DND-41 (cell line): ENCODE data around the gene RPS6KB2.
A peak's percentile ranks its signal among the peaks of the same experiment; 100 is the strongest.

ENCODE experiments used
- ATAC-seq: fragments of 200-7000 bp; cut with Tn5 transposase; 3 replicates; pipeline ENCODE4 v1.9.1; 2021; ENCODE audit warnings: low read depth; ENCODE audit not compliant: insufficient read depth
- DNase-seq: peaks from one replicate; pipeline ENCODE4 v3.0.0-alpha.2; 2020
- H2AFZ ChIP-seq: 2 replicates; pipeline ENCODE4 v1.6.0; 2012; ENCODE audit warnings: low read depth, low read length
- H3K27ac ChIP-seq: 2 replicates; pipeline ENCODE4 v1.5.1; 2012; ENCODE audit warnings: low read length, inconsistent platforms
- H3K27me3 ChIP-seq: fragments of 200-600 bp; sonication (generic); 2 replicates; pipeline ENCODE4 v1.6.0; 2012; ENCODE audit warnings: low read length, mild to moderate bottlenecking, inconsistent platforms; ENCODE audit not compliant: insufficient read depth, poor library complexity
- H3K36me3 ChIP-seq: 2 replicates; pipeline ENCODE4 v1.5.1; 2012; ENCODE audit warnings: low read length, inconsistent platforms; ENCODE audit not compliant: insufficient read depth
- H3K4me1 ChIP-seq: 2 replicates; pipeline ENCODE4 v1.5.1; 2012; ENCODE audit warnings: mild to moderate bottlenecking, low read length; ENCODE audit not compliant: insufficient read depth
- H3K4me2 ChIP-seq: 2 replicates; pipeline ENCODE4 v1.6.0; 2012; ENCODE audit warnings: mild to moderate bottlenecking, moderate library complexity, low read length, inconsistent platforms; ENCODE audit not compliant: insufficient read depth
- H3K4me3 ChIP-seq, 2 experiments: fragments of 200-600 bp in 1 of 2; shearing (Covaris generic) in 1 of 2; 2 replicates each; pipeline ENCODE4 v1.5.1; 2012 to 2016; ENCODE audit warnings: inconsistent platforms in 2 of 2, low read length in 2 of 2, mild to moderate bottlenecking in 2 of 2, low read depth in 1 of 2, moderate library complexity in 1 of 2
- H3K79me2 ChIP-seq: 2 replicates; pipeline ENCODE4 v1.6.0; 2012; ENCODE audit warnings: low read length, inconsistent platforms; ENCODE audit not compliant: insufficient read depth
- H3K9ac ChIP-seq: 2 replicates; pipeline ENCODE4 v1.6.0; 2012; ENCODE audit warnings: low read depth, mild to moderate bottlenecking, inconsistent platforms, low read length, moderate library complexity
- H3K9me3 ChIP-seq: 2 replicates; pipeline ENCODE4 v1.5.1; 2012; ENCODE audit warnings: low read length, moderate library complexity, mild to moderate bottlenecking, inconsistent platforms; ENCODE audit not compliant: insufficient read depth, severe bottlenecking
- H4K20me1 ChIP-seq: 2 replicates; pipeline ENCODE4 v1.6.0; 2012; ENCODE audit warnings: low read length; ENCODE audit not compliant: insufficient read depth
- EZH2 ChIP-seq: IDR thresholded peaks from 3 replicates; pipeline ENCODE4 v1.6.1; 2012; ENCODE audit warnings: borderline replicate concordance, low read depth, mild to moderate bottlenecking, moderate library complexity, low read length, inconsistent platforms; ENCODE audit not compliant: severe bottlenecking
- TF ChIP-seq, protein P1 (sequence below): IDR thresholded peaks from 2 replicates; pipeline ENCODE4 v1.5.1; 2012; ENCODE audit warnings: borderline replicate concordance, low read length, moderate library complexity, mild to moderate bottlenecking; ENCODE audit not compliant: poor library complexity, severe bottlenecking; ENCODE audit errors: extremely low read depth

RPS6KB2 gene

DNA sequence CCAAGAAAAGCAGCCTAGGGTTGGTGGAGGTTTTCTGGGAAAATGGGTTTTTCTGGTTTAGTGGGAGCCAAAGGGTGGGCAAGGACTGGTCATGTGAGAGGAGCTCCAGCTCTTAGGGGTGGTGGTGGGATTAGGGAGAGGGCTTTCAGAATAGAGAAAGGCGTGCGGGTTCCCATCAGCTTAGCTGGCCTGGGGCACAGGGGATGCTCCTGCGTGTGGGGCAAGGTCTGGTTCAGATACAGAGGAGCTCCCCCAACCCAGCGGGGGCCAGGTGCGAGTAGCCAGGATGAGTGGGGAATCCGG is 40.1 kb downstream of the RPS6KB2 start:
- peak; percentile 10 for ATAC-seq
- H3K27ac ChIP-seq: peak overlapping the region; percentile 87

DNA sequence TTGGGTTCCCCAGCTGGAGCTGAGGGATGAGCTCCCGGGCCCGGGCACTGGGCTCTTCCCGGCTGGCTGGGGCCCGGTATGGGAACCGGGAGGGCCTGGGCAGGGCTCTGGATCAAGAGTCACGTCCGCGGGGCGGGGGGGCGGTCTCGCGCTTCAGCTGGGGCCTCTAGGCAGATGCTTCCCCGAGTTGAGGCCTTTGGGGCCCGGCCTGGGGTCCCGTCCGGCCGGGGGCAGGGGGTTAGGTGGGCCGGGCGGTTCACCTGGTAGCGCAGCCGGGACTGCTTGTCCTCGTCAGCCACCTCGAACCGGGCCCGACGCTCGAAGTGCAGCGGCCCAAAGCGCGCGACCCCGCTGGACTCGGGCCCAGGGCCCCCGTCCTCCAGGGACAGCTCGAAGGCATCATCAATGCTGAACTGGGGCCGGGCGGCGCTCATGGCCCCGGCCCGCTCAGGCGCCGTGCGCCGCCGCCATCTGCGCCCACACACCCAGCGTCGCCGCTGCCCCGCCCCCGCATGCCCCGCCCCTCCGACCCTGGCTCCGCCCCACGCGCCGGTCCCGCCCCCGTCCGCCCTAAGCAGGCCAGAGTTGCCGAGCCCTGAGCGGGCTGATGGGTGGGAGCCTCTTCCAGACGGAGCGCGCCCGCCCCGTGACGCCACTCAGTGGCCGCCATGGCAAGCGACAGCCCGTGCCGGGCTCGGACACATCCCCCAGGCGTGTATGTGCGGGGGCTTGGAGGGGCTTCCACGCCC is 40.6 kb downstream of the RPS6KB2 start, which contains the start of gene TMEM134:
TSS of gene TMEM134 (minus strand) at position 493 of the 749 bp plus-strand sequence. CDS start at position 434, 59 bp downstream.
- no peaks in the 10 kb centered on the region for H3K27me3 ChIP-seq
- H3K4me2 ChIP-seq: peak within 1 kb of the TSS; percentile 98
- no peaks in the 10 kb centered on the region for H3K9me3 ChIP-seq
- H2AFZ ChIP-seq: peak within 1 kb of the TSS; percentile 74
- H3K36me3 ChIP-seq: peaks cover 12% of the 10 kb centered on the region; the same call in 1 of the 2 replicates
- TF ChIP-seq EZH2: no peak
- TF ChIP-seq, protein P1, sequence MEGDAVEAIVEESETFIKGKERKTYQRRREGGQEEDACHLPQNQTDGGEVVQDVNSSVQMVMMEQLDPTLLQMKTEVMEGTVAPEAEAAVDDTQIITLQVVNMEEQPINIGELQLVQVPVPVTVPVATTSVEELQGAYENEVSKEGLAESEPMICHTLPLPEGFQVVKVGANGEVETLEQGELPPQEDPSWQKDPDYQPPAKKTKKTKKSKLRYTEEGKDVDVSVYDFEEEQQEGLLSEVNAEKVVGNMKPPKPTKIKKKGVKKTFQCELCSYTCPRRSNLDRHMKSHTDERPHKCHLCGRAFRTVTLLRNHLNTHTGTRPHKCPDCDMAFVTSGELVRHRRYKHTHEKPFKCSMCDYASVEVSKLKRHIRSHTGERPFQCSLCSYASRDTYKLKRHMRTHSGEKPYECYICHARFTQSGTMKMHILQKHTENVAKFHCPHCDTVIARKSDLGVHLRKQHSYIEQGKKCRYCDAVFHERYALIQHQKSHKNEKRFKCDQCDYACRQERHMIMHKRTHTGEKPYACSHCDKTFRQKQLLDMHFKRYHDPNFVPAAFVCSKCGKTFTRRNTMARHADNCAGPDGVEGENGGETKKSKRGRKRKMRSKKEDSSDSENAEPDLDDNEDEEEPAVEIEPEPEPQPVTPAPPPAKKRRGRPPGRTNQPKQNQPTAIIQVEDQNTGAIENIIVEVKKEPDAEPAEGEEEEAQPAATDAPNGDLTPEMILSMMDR: peak; percentile 77
- no peaks in the 10 kb centered on the region for H4K20me1 ChIP-seq
- DNase-seq: peak; percentile 93
- peaks cover 36% of the 10 kb centered on the region for H3K79me2 ChIP-seq
- peak within 1 kb of the TSS; percentile 95 for H3K9ac ChIP-seq
- peak; percentile 80 for ATAC-seq
- H3K4me3 ChIP-seq: peak within 1 kb of the TSS; percentile 60 to 90
- peaks cover 50% of the 10 kb centered on the region for H3K4me1 ChIP-seq
- peak within 1 kb of the TSS; percentile 87 for H3K27ac ChIP-seq

More for the DNA sequence above, 40.1 kb downstream of the RPS6KB2 start:
- Histone ChIP-seq H4K20me1 (no peaks in the 10 kb centered on the region), H3K4me3 (peak overlapping the region; percentile 60 to 90), H3K9ac (peak overlapping the region; percentile 95), H2AFZ (peak overlapping the region; percentile 74), H3K4me1 (peaks cover 54% of the 10 kb centered on the region), H3K4me2 (peak overlapping the region; percentile 98), H3K79me2 (peaks cover 38% of the 10 kb centered on the region), H3K27me3 (no peaks in the 10 kb centered on the region), H3K36me3 (peaks cover 12% of the 10 kb centered on the region; the same call in 1 of the 2 replicates), H3K9me3 (no peaks in the 10 kb centered on the region)
- no peak for DNase-seq
- TF ChIP-seq EZH2: no peak
- TF ChIP-seq, protein P1: no peak

DNA sequence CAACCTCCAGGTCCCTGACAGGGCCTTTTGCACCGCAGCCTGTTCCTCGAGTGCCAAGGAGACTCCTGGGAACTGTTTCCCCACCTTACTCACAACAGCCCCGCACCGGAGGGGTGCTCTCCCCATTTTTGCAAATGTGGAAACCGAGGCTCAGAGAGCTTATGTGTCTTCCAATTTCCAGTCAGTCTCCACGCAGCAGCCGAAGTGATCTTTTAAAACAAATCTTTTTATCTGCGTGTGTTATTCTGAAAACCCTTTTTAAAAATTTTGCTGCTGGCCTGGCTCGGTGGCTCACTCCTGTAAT is 41.2 kb downstream of the RPS6KB2 start:
- Histone ChIP-seq H3K9ac (peak overlapping the region; percentile 95), H2AFZ (peak overlapping the region; percentile 62), H3K9me3 (no peaks in the 10 kb centered on the region), H4K20me1 (no peaks in the 10 kb centered on the region), H3K27me3 (no peaks in the 10 kb centered on the region), H3K4me3 (peak overlapping the region; percentile 12 to 60; a peak in 3 of 4 replicates), H3K4me2 (peak overlapping the region; percentile 98), H3K79me2 (peaks cover 30% of the 10 kb centered on the region), H3K36me3 (peaks cover 12% of the 10 kb centered on the region; the same call in 1 of the 2 replicates), H3K27ac (peak overlapping the region; percentile 78), H3K4me1 (peaks cover 45% of the 10 kb centered on the region)
- TF ChIP-seq, protein P1: no peak
- no peak for TF ChIP-seq EZH2
- DNase-seq: no peak
- no peak for ATAC-seq
